ENCODE data around the gene SHISA9.

The SHISA9 gene

DNA sequence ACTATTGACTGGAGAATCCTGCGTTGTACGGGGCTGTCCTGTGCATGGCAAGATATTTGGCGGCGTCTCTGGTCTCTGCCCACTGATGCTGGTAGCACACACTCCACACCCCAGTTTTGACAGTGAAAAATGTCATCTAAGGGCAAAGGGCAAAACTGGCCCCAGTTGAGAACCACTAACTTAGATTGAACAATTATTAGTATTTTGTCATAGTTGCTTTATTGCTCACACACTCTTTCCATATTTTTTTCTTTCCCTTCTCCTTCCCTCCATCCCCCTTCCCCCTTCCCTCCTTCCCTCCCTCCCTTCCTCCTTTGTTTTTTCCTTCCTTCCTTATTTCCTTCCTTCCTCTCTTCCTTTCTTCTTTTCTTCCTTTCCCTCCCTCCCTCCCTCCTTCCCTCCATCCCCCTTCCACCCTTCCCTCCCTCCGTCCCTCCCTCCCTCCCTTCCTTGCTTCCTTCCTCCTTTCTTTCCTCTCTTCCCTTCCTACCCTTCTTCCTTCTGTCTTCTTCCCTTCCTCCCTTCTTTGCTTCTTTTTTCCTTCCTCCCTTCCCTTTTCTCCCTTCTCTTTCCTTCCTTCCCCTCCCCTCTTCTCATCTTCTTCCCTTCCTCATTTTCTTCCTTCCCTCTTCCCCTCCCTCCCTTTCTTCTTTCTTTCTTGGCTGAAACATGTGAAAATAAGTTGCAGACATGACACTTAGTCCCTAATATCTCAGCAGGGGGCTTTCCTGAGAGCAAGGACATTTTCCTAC is 5.5 kb downstream of the SHISA9 start:
- H3K9ac ChIP-seq: no peak overlapping the region
- H3K4me3 ChIP-seq (IDR thresholded peaks at IDR 0.05; ENCODE audit: insufficient read depth, low read depth, low read length): no peak overlapping the region
- no peak overlapping the region for H3K27ac ChIP-seq
- no peaks in the 10 kb centered on the region for H3K4me1 ChIP-seq (ENCODE audit: low read depth, poor library complexity, severe bottlenecking)
- no peak overlapping the region for H2AFZ ChIP-seq (ENCODE audit: low read depth)
- H3K4me2 ChIP-seq: no peak overlapping the region
- no peaks in the 10 kb centered on the region for H3K27me3 ChIP-seq (ENCODE audit: insufficient read depth, low read depth)
- TF ChIP-seq CTCF (conservative IDR thresholded peaks at IDR 0.05; ENCODE audit: low read depth, low read length): no peak
- no peaks in the 10 kb centered on the region for H4K20me1 ChIP-seq (ENCODE audit: insufficient read depth)
- H3K36me3 ChIP-seq (ENCODE audit: insufficient read depth): no peaks in the 10 kb centered on the region
- no peaks in the 10 kb centered on the region for H3K79me2 ChIP-seq (ENCODE audit: insufficient read depth, low read depth)

GRCh38 chr16:12907670-12908233 is 6.4 kb downstream of the SHISA9 start:
- no peak overlapping the region for H2AFZ ChIP-seq (ENCODE audit: low read depth)
- H4K20me1 ChIP-seq (ENCODE audit: insufficient read depth): no peaks in the 10 kb centered on the region
- H3K4me2 ChIP-seq: no peak overlapping the region
- H3K4me1 ChIP-seq (ENCODE audit: low read depth, poor library complexity, severe bottlenecking): no peaks in the 10 kb centered on the region
- H3K36me3 ChIP-seq (ENCODE audit: insufficient read depth): no peaks in the 10 kb centered on the region
- peak; percentile 29; the same call in 1 of the 2 replicates for TF ChIP-seq CTCF (conservative IDR thresholded peaks at IDR 0.05; ENCODE audit: low read depth, low read length)
- H3K27me3 ChIP-seq (ENCODE audit: insufficient read depth, low read depth): no peaks in the 10 kb centered on the region
- no peak overlapping the region for H3K4me3 ChIP-seq (IDR thresholded peaks at IDR 0.05; ENCODE audit: insufficient read depth, low read depth, low read length)
- no peaks in the 10 kb centered on the region for H3K79me2 ChIP-seq (ENCODE audit: insufficient read depth, low read depth)
- no peak overlapping the region for H3K27ac ChIP-seq
- H3K9ac ChIP-seq: no peak overlapping the region

DNA sequence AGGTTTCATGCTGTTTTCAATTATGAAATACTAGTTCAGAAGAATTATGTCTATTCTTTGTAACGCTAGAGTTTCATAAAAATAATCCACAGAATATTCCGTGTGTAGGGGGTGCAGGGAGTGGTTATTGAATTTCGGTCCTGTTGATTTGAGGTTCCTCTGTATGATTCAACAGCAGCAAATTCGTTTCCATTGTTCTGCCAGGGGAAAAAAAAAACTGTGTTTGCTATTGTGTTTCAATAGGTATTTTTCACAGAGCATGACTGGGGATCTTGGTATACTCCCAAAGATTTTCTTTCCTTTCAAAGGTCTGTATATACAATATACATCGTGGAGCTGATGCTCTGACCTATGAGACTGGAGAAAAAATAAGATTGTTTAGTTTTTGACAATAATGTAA is 15.8 kb downstream of the SHISA9 start:
- H3K9ac ChIP-seq: no peak overlapping the region
- H3K79me2 ChIP-seq (ENCODE audit: insufficient read depth, low read depth): no peaks in the 10 kb centered on the region
- H3K27ac ChIP-seq: no peak overlapping the region
- no peak overlapping the region for H3K4me3 ChIP-seq (IDR thresholded peaks at IDR 0.05; ENCODE audit: insufficient read depth, low read depth, low read length)
- H3K4me1 ChIP-seq (ENCODE audit: low read depth, poor library complexity, severe bottlenecking): no peaks in the 10 kb centered on the region
- no peaks in the 10 kb centered on the region for H3K36me3 ChIP-seq (ENCODE audit: insufficient read depth)
- no peak overlapping the region for H2AFZ ChIP-seq (ENCODE audit: low read depth)
- no peaks in the 10 kb centered on the region for H3K27me3 ChIP-seq (ENCODE audit: insufficient read depth, low read depth)
- H3K4me2 ChIP-seq: no peak overlapping the region
- TF ChIP-seq CTCF (conservative IDR thresholded peaks at IDR 0.05; ENCODE audit: low read depth, low read length): no peak
- no peaks in the 10 kb centered on the region for H4K20me1 ChIP-seq (ENCODE audit: insufficient read depth)

DNA sequence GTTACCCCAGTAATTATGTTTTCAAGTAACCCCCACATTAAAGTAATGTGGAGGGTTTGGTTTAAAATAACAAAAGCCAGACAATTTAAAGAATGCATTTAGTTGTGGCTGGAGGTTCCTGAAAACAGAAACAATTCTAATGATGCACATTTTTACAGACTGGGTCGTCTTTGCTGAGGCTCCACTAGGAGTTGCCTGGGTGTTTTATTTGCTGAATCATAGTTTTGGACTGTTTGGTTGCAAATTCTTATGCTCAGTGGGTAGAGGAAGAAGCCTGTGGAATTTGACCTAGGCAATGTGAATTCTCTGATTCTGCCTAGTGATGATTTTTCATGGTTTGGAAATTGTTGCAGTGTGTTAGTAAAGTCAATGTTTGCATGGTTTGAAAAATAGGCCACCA is 16.3 kb downstream of the SHISA9 start:
- H3K36me3 ChIP-seq (ENCODE audit: insufficient read depth): no peaks in the 10 kb centered on the region
- H3K79me2 ChIP-seq (ENCODE audit: insufficient read depth, low read depth): no peaks in the 10 kb centered on the region

More for the DNA sequence above, 16.3 kb downstream of the SHISA9 start:
- Histone ChIP-seq H3K27me3 (ENCODE audit: insufficient read depth, low read depth) (no peaks in the 10 kb centered on the region), H3K9ac (no peak overlapping the region), H3K4me3 (IDR thresholded peaks at IDR 0.05; ENCODE audit: insufficient read depth, low read depth, low read length) (no peak overlapping the region), H3K4me2 (no peak overlapping the region), H4K20me1 (ENCODE audit: insufficient read depth) (no peaks in the 10 kb centered on the region), H3K27ac (no peak overlapping the region), H3K4me1 (ENCODE audit: low read depth, poor library complexity, severe bottlenecking) (no peaks in the 10 kb centered on the region), H2AFZ (ENCODE audit: low read depth) (no peak overlapping the region)
- no peak for TF ChIP-seq CTCF (conservative IDR thresholded peaks at IDR 0.05; ENCODE audit: low read depth, low read length)
